Liver (tissue), 9 donors: ENCODE measurements around the gene ZSCAN5C. TPM values are rescaled to one million over a fixed set of nuclear protein-coding genes. Genes with fewer than 3 reads are reported as not detected.

Source experiments
- DNase-seq: peaks from one replicate; pipeline ENCODE4 v3.0.0-alpha.2; 2017; ENCODE audit warnings: low spot score
- H3K27ac ChIP-seq, 2 donors: one replicate each; pipeline ENCODE4 v1.7.0; 2013; ENCODE audit warnings: inconsistent platforms in 2 of 2, low read length in 2 of 2, control low read depth in 1 of 2, low read depth in 1 of 2, mild to moderate bottlenecking in 1 of 2
- H3K27me3 ChIP-seq, 4 donors: one replicate each; pipeline versions ENCODE4 v1.6.1 to v1.7.0; 2013; ENCODE audit warnings: low read length in 3 of 4, inconsistent platforms in 1 of 4, mild to moderate bottlenecking in 1 of 4, moderate library complexity in 1 of 4; ENCODE audit not compliant: control insufficient read depth in 4 of 4, insufficient read depth in 4 of 4
- H3K36me3 ChIP-seq, 4 donors: one replicate each; pipeline versions ENCODE4 v1.6.1 to v1.7.0; 2013; ENCODE audit warnings: low read length in 3 of 4, mild to moderate bottlenecking in 3 of 4, low read depth in 1 of 4, moderate library complexity in 1 of 4; ENCODE audit not compliant: control insufficient read depth in 4 of 4, insufficient read depth in 3 of 4
- H3K4me1 ChIP-seq, 4 donors: one replicate each; pipeline versions ENCODE4 v1.6.1 to v1.7.0; 2013; ENCODE audit warnings: low read length in 3 of 4, mild to moderate bottlenecking in 3 of 4, moderate library complexity in 1 of 4; ENCODE audit not compliant: control insufficient read depth in 4 of 4, insufficient read depth in 4 of 4
- H3K4me3 ChIP-seq, 3 donors: one replicate each; pipeline versions ENCODE4 v1.6.1 to v1.7.0; 2013; ENCODE audit warnings: low read length in 3 of 3, control low read depth in 1 of 3, low read depth in 1 of 3, mild to moderate bottlenecking in 1 of 3
- H3K9ac ChIP-seq, 2 donors: one replicate each; pipeline ENCODE4 v1.7.0; 2013; ENCODE audit warnings: low read length in 2 of 2, mild to moderate bottlenecking in 2 of 2, moderate library complexity in 2 of 2, control low read depth in 1 of 2, low read depth in 1 of 2
- H3K9me3 ChIP-seq, 4 donors: one replicate each; pipeline versions ENCODE4 v1.6.1 to v1.7.0; 2013; ENCODE audit warnings: low read length in 3 of 4; ENCODE audit not compliant: control insufficient read depth in 4 of 4
- ATF3 ChIP-seq: IDR thresholded peaks from 2 replicates; pipeline ENCODE4 v1.6.1; 2016; ENCODE audit warnings: antibody characterized with exemption
- CTCF ChIP-seq: fragments of 150-350 bp; IDR thresholded peaks from 2 replicates; pipeline ENCODE4 v1.5.1; 2017; ENCODE audit warnings: improper control_type of control experiment, low read depth, low read length; ENCODE audit not compliant: missing input control
- EGR1 ChIP-seq, 2 donors: IDR thresholded peaks; 2 replicates each; pipeline ENCODE4 v1.6.1; 2016 to 2018; ENCODE audit warnings: antibody characterized with exemption in 2 of 2, low read depth in 2 of 2
- FOXA2 ChIP-seq: IDR thresholded peaks from 2 replicates; pipeline ENCODE4 v1.6.1; 2016; ENCODE audit warnings: antibody characterized with exemption
- GABPA ChIP-seq, 2 donors: IDR thresholded peaks in 1 of 2; conservative IDR thresholded peaks in 1 of 2; 2 replicates each; pipeline ENCODE4 v1.6.1; 2016; ENCODE audit warnings: antibody characterized with exemption in 2 of 2, mild to moderate bottlenecking in 1 of 2, moderate library complexity in 1 of 2
- HNF4A ChIP-seq, 2 donors: conservative IDR thresholded peaks; 2 replicates each; pipeline ENCODE4 v1.6.1; 2016; ENCODE audit warnings: antibody characterized with exemption in 2 of 2, mild to moderate bottlenecking in 2 of 2
- HNF4G ChIP-seq: IDR thresholded peaks from 2 replicates; pipeline ENCODE4 v1.6.1; 2016; ENCODE audit warnings: antibody characterized with exemption
- JUND ChIP-seq, 2 donors: IDR thresholded peaks; 2 replicates each; pipeline ENCODE4 v1.6.1; 2016; ENCODE audit warnings: antibody characterized with exemption in 2 of 2
- MAX ChIP-seq: IDR thresholded peaks from 2 replicates; pipeline ENCODE4 v1.6.1; 2016; ENCODE audit warnings: antibody characterized with exemption
- NR2F2 ChIP-seq: IDR thresholded peaks from 2 replicates; pipeline ENCODE4 v1.6.1; 2016; ENCODE audit warnings: antibody characterized with exemption
- RAD21 ChIP-seq, 2 donors: IDR thresholded peaks; 2 replicates each; pipeline ENCODE4 v1.6.1; 2016; ENCODE audit warnings: antibody characterized with exemption in 2 of 2, mild to moderate bottlenecking in 2 of 2
- REST ChIP-seq: IDR thresholded peaks from 2 replicates; pipeline ENCODE4 v1.6.1; 2016; ENCODE audit warnings: antibody characterized with exemption, mild to moderate bottlenecking
- RXRA ChIP-seq, 2 donors: IDR thresholded peaks; 2 replicates each; pipeline ENCODE4 v1.6.1; 2017 to 2018; ENCODE audit warnings: antibody characterized with exemption in 2 of 2, mild to moderate bottlenecking in 1 of 2
- SP1 ChIP-seq: IDR thresholded peaks from 2 replicates; pipeline ENCODE4 v1.6.1; 2018; ENCODE audit warnings: antibody characterized with exemption, mild to moderate bottlenecking
- TAF1 ChIP-seq: conservative IDR thresholded peaks from 2 replicates; pipeline ENCODE4 v1.6.1; 2016; ENCODE audit warnings: antibody characterized with exemption, mild to moderate bottlenecking
- YY1 ChIP-seq: IDR thresholded peaks from 2 replicates; pipeline ENCODE4 v1.6.1; 2016; ENCODE audit warnings: antibody characterized with exemption, mild to moderate bottlenecking
- whole genome bisulfite sequencing: extraction: QIAGEN DNeasy Blood & Tissue Kit; methylation state at CpG from one replicate; pipeline ENCODE4 v1.1.7; 2013; 5-methylcytosine and 5-hydroxymethylcytosine counted together
- polyA plus RNA-seq, 2 donors: library from polyadenylated mRNA; stranded (reverse) in 1 of 2; unstranded in 1 of 2; fragments of 200-250 nt in 1 of 2; fragments of >200 nt in 1 of 2; fragmentation: Nextera tagmentation in 1 of 2; extraction: Ambion mirVana in 1 of 2; gene quantifications; one replicate each; pipeline versions ENCODE4 v1.2.1 to v1.2.3, GENCODE V29; 2013 to 2015
- total RNA-seq, 2 donors: library from RNA; depleted of rRNA; stranded (reverse); fragments of >200 nt; gene quantifications; one replicate each; pipeline ENCODE4 v1.2.3, GENCODE V29; 2014
- donor health status: healthy.
- donor health status: healthy.
- donor health status: healthy.
- donor health status: healthy.
- donor health status: healthy.

ZSCAN5C gene
- total and polyA plus RNA-seq, 4 donors = not detected

GRCh38 chr19:56161534-56161933 lies 40.5 kb upstream of the ZSCAN5C start:
- Histone ChIP-seq H3K9me3 (no peaks in the 10 kb centered on the region), H3K36me3 (peaks cover 4 to 28% (median 15%) of the 10 kb centered on the region in 4 donors), H3K27ac (no peak overlapping the region), H3K4me3 (no peak overlapping the region), H3K9ac (no peak overlapping the region), H3K4me1 (no peaks in the 10 kb centered on the region), H3K27me3 (no peaks in the 10 kb centered on the region)
- 92% methylated on average over 11 of the region's 11 CpGs for WGBS
- DNase-seq = no peak
- TF ChIP-seq ATF3 (no peak), RAD21 (IDR thresholded peaks at IDR 0.05) (no peak), RXRA (IDR thresholded peaks at IDR 0.05) (no peak), CTCF (no peak), GABPA (IDR thresholded peaks at IDR 0.05 in 1 of 2, conservative IDR thresholded peaks at IDR 0.05 in 1 of 2) (no peak), HNF4A (conservative IDR thresholded peaks at IDR 0.05) (no peak)

- Histone ChIP-seq H3K4me1 (no peaks in the 10 kb centered on the region), H3K4me3 (no peak overlapping the region), H3K36me3 (peaks cover 4 to 26% (median 15%) of the 10 kb centered on the region in 4 donors), H3K9me3 (no peaks in the 10 kb centered on the region), H3K27ac (no peak overlapping the region), H3K27me3 (no peaks in the 10 kb centered on the region), H3K9ac (no peak overlapping the region)
- no peak for DNase-seq
- WGBS = 75% methylated on average over 9 of the region's 9 CpGs
- TF ChIP-seq HNF4A (conservative IDR thresholded peaks at IDR 0.05) (no peak), EGR1 (IDR thresholded peaks at IDR 0.05; ENCODE audit: low read depth in 2 of 2) (no peak), RXRA (IDR thresholded peaks at IDR 0.05) (no peak), TAF1 (no peak), CTCF (no peak), FOXA2 (no peak), MAX (no peak)
Observed at GRCh38 chr19:56162258-56162657, 39.8 kb upstream of the ZSCAN5C start.

GRCh38 chr19:56163097-56163496 lies 39.0 kb upstream of the ZSCAN5C start:
- H3K27me3 ChIP-seq = no peaks in the 10 kb centered on the region
- DNase-seq = no peak
- peaks cover 4 to 25% (median 15%) of the 10 kb centered on the region in 4 donors for H3K36me3 ChIP-seq
- no peak overlapping the region for H3K27ac ChIP-seq
- no peaks in the 10 kb centered on the region for H3K4me1 ChIP-seq
- H3K4me3 ChIP-seq = no peak overlapping the region
- WGBS = 94% methylated on average over 13 of the region's 13 CpGs
- H3K9ac ChIP-seq = no peak overlapping the region
- no peaks in the 10 kb centered on the region for H3K9me3 ChIP-seq
- TF ChIP-seq HNF4G (no peak), YY1 (no peak), REST (no peak), HNF4A (conservative IDR thresholded peaks at IDR 0.05) (no peak), NR2F2 (no peak), MAX (no peak), FOXA2 (no peak), SP1 (no peak), RXRA (IDR thresholded peaks at IDR 0.05) (no peak), ATF3 (no peak), TAF1 (no peak), EGR1 (IDR thresholded peaks at IDR 0.05; ENCODE audit: low read depth in 2 of 2) (no peak), JUND (IDR thresholded peaks at IDR 0.05) (no peak), GABPA (IDR thresholded peaks at IDR 0.05 in 1 of 2, conservative IDR thresholded peaks at IDR 0.05 in 1 of 2) (no peak)
